Activated CD8-positive, alpha-beta memory T cell treated with anti-CD3 and anti-CD28 coated beads, Interleukin-2, amount 50 U/mL, for 48 hours (primary cell): ENCODE data around the gene TRIM68.

Experiments
- DNase-seq: peaks from one replicate; pipeline ENCODE4 v3.0.0-alpha.2; 2020

TRIM68 gene

DNA sequence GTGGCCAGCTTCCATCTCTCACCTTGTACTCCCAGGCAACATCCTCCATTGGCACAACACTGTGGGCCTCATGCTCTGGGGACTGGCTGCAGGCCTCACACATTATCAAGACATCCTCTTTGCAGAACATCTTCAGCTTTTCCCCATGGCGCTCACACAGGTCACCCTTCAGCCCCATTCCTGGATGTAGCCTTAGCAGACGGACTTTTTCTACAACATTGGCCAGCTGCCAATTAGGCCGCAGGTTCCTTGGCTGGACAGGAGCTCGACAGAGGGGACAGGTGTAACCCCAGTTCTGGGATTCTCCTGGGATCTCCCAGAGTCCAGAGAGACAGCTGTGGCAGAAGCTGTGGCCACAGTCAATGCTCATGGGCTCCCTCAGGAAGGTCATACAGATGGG is 3.0 kb downstream of the TRIM68 start:
- DNase-seq, result no peak

DNA sequence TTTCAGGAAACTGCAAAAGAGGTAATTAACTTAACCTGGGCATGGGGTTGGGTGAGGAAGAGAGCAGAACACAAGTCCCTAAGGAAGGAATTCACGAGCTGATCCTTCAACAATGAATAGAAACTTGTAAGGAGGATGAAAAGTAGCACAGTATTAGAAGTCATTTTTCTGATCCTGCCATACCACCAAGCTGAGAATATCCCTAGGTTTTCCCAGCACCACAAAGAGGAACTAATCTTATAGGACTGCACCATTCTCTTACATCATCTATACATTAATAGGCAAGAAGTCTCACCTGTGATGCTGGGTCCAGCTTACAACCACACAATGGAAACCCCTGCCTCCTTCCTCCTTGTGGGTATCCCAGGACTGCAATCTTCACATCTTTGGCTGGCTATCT is 14.3 kb downstream of the TRIM68 start, which contains the start of gene OR52I1:
OR52I1 (plus strand) TSS at position 301 of the 400 bp plus-strand sequence; CDS start at position 301, 0 bp downstream.
- no peak for DNase-seq

DNA sequence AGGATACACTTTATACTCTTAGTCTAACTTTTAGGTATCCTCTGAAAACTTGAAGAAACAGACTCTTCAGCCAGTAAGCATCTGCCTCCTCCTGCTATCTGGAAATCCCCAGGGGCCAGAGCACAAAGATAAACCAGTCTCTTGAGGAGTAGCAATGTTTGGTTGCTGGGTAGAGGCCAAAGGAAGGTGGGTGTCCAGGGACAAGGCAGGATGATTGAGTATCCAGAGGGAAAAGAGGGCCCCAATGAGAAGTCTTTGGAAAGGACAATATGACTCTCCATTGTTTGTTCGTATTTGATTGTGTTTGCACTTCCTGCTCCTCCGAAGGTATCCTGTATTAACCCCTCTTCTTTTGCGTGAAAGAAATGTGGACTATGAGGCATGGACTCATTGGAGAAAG is 19.0 kb downstream of the TRIM68 start:
- DNase-seq, result no peak

DNA sequence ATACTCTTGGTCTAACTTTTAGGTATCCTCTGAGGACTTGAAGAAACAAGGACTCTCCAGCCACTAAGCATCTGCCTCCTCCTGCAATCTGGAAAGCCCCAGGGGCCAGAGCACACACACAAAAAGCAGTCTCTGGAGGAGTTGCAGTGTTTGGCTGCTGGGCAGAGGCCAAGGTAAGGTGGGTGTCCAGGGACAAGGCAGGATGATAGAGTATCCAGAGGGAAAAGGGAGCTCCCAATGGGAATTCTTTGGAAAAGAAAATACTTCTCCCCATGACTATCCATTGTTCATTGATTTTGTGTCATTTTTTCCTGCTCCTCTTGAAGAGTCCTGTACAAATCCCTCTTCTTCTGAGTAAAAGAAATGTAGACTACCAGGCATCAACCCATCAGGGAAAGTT is 26.6 kb downstream of the TRIM68 start, which contains the start of gene OR52I2:
OR52I2 (plus strand) TSS at position 301 of the 400 bp plus-strand sequence.
- no peak for DNase-seq

DNA sequence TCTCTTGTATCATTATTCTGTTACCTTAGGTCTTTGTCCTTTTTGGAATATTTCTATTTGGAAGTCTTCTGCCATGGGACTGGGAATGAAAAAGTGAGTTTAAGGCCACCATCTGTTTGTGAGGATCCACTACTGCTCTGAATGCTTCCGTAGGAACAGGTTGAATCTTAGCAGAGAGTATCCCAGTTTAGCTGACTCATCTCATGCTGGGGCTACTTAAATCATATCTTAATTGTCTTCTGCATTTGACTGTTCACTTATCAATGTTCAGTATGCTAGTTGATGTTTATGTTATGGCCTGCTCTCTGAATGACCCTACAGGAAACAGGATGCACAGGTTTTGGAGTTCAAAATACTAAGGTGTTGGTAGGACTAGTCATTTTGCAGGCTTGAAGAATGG is 27.9 kb downstream of the TRIM68 start:
- no peak for DNase-seq

DNA sequence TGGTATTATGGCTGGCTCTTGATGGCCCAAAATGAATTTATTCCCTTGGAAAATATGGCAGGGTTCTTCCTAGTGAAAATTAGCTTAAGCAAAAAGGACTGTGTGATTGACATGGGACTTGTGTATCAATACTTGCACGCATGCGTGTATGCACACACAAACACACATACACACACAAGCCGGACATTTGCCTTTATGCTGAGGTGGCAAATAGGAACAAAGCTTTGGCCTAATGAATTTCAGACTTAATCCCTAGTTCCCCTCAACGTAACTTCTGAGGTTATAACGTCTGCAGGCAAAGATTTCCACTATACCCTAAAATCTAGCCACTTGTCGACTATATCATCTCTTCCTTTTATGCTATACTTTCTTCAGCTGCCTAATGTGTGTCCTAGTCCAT is 29.4 kb downstream of the TRIM68 start:
- DNase-seq, result no peak

DNA sequence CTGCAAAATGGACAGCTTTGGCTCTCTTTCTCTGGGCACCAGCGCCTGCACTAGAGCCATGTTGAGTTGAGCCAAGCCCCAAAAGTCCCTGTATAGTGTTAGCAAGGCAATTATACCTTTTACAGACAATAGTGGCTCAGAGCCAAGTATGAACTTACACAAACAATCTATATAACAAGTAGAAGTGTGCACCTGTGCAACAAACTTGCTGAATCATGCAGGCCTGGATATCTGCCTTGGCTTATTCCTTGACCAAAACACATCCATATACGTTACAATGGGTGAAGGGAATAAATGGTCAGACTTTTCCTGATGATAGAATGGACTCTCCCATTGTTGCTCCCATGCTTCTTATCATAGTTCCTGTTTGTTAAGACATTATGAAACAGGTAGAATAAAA is 30.3 kb downstream of the TRIM68 start:
- no peak for DNase-seq

DNA sequence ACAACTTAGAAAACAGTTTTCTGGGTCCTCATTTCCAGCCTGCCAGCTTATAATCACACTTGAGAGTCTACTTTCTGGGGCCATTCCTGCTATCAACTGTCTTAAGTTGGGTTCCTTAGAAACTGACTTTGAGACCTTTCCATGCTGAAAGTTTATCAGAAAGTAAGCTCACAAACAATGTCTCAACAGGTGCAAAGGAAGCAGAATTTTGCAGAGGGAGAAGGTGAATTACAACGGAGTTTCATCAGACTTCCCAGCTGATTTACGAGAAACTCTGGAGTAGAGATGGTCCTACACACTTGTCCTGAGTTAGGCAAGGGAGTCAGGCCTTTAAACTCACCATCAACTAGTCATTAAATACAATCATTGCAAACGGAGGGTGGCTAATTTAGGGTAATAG is 31.2 kb downstream of the TRIM68 start:
- no peak for DNase-seq

DNA sequence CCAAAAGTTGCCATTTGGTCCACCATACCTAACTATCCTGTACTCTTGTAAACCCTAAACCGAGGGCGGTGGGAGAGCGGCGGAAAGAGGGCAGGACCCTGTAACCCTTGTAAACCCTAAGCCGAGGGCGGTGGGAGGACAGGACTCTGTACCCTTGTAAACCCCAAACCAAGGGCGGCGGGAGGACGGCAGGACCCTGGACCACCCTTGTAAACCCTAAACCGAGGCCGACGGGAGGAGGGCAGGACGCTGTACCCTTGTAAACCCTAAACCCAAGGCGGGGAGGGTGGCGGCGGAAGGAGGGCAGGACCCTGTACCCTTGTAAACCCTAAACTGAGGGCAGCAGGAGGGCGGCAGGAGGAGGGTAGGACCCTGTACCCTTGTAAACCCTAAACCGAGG is 39.0 kb downstream of the TRIM68 start:
- DNase-seq, result no peak

DNA sequence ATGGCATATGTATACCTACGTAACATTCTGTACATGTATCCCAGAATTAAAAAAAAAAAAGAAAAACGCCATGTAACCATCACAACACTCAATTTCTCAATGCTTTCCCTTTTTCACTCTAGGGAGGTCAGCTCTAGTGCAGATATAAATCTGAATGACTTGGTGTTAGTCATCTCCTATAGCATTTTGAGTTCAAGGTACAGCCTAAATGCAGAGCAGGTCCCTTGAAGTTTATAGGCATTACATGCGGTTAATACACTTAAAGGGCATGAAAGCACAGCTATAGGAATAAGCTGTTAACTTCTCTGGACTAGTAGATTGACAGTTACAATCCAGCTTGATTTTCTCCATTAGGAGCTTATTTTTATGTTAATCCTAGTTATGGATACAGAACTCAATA is 42.7 kb downstream of the TRIM68 start:
- no peak for DNase-seq

DNA sequence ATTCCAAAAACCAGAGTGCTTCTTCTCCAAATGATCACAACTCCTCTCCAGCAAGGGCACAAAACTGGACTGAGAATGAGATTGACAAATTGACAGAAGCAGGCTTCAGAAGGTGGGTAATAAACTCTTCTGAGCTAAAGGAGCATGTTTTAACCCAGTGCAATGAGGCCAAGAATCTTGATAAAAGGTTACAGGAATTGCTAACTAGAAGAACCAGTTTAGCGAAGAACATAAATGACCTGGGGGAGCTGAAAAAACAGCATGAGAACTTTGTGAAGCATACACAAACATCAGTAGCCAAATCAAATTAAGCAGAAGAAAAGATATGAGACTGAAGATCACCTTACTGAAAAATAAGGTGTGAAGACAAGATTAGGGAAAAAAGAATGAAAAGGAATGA is 47.6 kb downstream of the TRIM68 start:
- no peak for DNase-seq

DNA sequence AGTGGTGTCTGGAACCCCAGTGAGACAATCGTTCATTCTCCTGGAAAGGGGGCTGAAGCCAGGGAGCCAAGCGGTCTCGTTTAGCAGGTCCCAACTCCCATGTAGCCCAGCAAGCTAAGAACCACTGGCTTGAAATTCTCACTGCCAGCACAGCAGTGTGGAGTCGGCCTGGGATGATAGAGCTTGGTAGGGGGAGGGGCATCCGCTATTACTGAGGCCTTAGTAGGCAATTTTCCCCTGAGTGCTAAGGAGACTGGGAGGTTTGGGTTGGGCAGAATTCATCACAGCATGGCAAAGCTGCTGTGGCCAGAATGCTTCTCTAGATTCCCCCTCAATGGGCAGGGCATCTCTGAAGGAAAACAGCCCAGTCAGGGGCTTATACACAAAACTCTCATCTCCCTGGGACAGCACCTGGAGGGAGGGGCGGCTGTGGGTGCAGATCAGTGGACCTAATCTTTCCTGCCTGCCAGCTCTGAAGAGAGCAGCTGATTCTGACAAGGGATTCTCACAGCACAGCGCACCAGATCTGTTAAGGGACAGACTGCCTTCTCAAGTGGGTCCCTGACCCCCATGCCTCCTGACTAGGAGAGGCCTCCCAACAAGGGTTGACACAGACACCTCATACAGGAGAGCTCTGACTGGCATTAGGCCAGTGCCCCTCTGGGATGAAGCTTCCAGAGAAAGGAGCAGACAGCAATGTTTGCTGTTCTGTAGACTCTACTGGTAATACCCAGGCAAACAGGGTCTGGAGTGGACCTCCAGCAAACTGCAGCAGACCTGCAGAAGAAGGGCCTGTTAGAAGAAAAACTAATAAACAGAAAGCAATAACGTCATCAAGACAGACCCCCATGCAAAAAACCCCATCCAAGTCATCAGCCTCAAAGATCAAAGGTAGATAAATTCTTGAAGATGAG is 48.2 kb downstream of the TRIM68 start:
- no peak for DNase-seq

DNA sequence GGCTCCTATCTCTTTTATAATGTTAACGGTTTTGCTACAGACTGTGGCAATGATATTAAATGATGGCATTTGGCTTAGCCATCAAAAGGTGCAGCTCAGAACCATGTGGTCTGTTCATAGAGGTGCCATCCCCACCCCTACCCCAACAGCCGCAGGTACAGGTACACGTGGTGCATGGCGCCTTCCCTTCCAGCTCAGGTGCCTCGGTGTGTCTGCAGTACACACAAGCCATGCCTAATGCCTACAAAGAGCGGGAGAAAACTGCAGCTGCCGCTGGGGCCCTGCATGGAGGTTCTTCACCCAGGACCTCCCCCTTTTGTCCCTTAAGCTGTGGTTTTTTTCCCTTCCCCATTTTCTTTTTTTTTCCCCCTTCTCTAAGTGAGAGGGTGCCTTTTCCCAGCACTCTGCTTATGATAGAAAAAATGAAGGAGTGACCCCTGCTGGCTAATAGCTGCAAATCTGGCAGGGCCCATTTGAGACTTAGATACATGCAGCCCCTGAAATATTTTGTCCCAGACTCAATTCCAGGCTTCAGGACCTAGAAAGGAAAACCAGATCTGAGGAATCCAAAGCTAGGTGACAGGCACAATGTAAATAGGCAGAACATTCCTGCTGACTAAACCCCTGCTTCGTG is 56.6 kb downstream of the TRIM68 start:
- no peak for DNase-seq
